A204.1 (cell line): ENCODE data around the gene MAP3K20.

Experiments
- FAIRE-seq: peaks from 2 replicates; lab custom pipeline; 2012; peaks lifted over from hg19 to GRCh38; lab: Jason Lieb, UNC

Gene MAP3K20

DNA sequence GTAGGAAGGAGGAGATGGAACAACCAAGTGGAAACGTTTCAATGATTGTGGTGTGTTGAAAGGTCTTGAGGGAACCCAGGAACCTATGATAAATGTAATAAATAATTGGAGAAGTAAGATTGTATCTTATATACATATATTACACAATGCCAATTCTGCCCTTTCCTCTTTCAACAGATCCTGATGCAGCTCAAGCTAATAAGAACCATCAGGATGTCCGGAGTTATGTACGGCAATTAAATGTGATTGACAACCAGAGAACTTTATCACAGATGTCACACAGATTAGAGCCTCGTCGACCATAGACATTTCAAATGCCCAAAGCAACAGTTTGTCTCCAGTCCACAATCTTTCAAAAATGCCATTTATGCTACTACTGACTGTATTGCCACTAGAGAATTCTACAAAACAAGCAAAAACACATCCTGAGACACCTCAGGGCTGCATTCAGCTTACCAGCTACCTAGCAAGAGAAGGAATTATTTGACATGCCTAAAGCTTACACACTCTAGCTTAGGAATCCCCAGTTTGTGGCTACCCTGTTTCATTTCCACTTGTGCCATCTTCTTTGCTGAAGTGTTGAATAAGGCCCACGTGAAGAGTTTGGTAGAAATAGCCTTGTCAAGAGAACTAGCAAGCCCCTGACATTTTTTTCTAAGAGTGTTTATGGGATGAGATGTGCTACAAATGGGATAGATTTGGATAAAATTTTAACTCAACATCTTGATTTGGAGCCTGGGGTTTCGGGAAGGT, 24.0 kb upstream of the MAP3K20 start:
- FAIRE-seq: no peak

DNA sequence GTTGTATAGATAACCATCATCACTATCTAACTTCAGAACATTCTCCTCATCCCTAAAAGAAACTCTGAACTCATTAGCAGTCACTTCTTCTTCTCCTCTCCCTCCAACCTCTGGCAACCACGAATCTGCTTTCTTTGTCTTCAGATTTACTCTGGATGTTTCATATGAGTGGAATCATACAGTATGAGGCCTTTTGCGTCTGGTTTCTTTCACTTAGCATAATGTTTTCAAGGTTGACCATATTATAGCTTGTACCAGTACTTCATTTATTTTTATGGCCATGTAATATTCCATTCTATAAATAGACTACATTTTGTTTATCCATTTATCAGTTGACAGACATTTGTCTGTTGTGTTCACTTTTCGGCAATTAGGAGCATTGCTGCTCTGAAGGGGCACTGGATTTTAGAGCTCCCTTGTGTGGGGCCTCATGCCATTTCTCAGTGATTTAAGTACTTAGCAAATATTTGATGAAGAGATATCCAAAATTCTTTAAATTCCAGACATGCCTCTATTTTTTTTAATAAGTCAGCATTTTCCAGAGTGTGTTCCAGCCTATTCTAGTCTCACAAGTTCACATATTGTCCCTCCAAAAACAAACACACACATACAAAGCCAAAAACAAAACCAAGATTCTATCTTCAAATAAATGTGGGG, 22.5 kb upstream of the MAP3K20 start:
- no peak for FAIRE-seq

DNA sequence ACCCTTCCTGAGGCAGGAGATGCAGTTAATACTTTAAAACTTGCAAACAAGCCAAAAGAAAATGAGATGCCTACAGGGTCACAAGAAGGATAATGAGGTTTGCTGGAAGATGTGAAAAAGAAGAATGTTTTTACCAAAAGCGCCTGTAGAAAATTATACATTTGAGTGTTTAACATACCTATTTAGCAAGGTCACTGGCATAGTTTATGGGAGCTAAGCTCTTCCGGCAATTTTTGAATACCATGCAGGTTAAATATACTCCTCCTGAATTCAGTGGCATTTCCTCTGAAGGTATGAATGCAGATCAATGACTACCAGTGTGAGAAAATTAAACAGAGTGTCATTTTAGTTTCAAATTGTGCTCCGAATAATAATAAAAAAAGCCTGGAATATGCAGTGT, 21.2 kb upstream of the MAP3K20 start:
- FAIRE-seq: no peak

- FAIRE-seq: no peak
These were observed 18.8 kb upstream of the MAP3K20 start for GRCh38 chr2:173056705-173057364.

GRCh38 chr2:173058097-173058496, 17.5 kb upstream of the MAP3K20 start:
- no peak for FAIRE-seq

GRCh38 chr2:173058673-173059072, 17.0 kb upstream of the MAP3K20 start:
- FAIRE-seq: no peak

GRCh38 chr2:173059292-173059691, 16.4 kb upstream of the MAP3K20 start:
- FAIRE-seq: no peak

DNA sequence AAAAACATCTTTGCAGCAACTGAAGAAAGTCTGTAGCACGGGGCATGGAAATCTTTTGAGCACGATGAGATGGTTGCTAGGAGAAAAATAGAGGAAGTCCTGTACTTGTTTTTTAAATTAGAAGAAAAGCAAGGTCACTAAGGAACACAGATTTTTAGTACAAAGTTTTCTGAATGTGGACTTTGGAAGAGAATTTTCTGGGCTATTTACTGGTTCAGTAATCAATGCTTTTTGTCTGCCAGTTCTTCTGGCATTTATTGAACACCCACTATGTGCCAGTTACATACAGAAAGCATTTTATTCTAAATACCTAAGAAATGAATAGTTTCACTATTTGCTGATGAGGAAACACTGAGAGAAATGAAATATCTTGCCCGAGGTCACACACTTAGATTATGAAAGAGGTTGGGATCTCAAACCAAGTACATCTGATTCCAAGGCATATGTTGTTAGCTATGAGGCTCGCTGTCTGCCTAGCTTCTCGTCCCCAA, 15.6 kb upstream of the MAP3K20 start:
- no peak for FAIRE-seq

GRCh38 chr2:173062801-173063200, 12.8 kb upstream of the MAP3K20 start:
- no peak for FAIRE-seq

GRCh38 chr2:173064151-173064805, 11.4 kb upstream of the MAP3K20 start:
- FAIRE-seq: no peak

DNA sequence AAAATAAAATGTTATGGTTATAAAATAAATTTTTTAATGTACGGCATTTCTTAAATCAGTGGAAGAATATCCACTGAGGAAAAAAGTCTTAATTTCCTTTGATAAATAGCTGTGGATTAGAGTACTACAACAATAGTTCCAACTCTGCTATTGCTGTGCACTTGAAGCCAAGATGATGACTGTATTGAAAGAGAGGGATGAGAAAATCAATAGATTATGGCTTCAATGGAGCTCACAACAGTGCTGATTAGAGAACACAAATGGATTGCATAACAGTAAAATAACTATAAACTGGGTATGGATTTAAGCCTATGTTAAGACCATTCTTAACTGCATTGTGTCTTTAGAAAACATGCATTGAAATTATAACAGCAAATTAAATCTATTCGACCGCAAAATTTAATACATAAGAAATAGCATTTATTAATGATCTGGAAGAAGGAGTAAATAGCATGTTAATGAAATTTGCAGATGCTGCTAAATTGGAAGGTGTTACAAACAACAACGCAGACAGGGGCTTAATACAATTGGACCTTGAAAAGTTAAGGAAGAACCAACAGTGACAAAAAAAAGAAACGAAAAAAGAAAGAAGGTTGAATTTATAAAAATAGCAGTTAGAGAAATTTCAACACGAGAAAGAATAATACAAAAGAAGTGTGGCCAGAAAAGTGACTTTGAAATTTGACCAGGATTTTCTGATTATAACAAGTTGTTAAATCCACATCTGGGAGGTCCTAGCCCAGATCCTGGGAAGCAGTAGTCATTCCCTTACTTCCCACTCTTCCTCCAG, 8.6 kb upstream of the MAP3K20 start:
- FAIRE-seq: no peak

DNA sequence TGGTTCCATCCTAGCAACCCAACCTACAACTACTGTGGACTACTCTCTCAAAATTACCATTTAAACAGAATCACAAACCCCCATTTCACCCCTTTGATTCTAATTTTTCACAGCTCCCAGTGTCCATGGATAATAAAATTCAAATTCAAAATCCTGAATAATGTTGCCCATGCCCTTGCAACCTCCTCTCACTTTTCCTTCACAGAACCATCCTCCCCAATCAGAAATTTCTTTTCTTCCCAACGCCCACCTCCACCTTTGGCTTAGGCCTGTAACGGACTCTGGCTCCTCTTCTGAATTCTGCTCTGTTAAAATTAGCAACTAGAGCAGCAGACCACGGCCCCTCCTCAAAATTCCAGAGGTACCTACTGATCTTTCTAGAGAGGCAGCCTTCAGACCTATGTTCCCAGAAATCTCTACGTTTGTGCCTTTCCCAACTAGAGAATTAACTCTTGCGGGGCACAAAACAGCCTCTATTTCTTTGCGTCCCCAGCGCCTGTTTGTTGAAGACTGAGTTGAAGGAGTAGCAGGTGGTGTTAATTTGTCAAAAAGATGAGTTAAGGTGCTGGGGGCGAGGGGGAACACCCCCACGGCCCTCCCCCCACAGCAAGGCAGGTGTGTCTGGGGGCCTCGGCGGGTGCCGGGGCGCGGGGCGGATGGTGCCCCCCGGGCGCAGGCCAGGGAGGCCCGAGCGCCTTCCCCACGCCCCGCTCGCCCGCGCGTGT, 428 bp upstream of the MAP3K20 start:
- FAIRE-seq: no peak

GRCh38 chr2:173076581-173077345, 1.1 kb downstream of the MAP3K20 start:
- no peak for FAIRE-seq

DNA sequence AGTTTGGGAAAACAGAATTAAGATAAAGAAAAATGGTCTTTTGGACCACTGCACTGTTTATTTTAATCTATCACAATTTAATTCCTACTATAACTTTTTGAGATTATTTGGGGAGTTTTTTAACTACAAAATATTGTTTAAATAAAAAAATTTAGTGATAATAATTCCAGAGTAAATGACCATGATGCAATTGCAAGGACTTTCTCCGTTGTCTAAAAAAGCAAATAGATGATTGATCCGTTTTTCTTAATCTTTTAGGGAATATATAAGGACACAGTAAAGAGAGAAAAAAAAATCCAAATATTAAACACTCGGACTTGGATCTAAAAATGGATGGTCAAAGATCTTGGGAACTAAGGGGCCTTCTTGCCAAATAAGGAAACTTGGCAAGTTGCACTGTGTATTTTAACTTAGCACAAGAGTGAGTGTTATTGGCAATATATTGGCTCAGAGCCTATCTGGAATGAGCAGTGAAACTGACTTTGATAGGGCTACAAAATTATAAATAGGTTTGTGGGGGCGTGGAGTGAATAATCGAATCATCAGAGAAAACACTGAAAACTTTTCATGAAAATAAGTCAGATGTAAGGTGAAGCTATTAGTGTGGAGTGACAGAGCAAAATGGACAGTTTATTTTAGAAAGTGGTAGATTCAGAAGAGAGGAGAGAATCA, 2.0 kb downstream of the MAP3K20 start:
- no peak for FAIRE-seq

- FAIRE-seq: no peak
These were observed 3.5 kb downstream of the MAP3K20 start for GRCh38 chr2:173079141-173079540.

DNA sequence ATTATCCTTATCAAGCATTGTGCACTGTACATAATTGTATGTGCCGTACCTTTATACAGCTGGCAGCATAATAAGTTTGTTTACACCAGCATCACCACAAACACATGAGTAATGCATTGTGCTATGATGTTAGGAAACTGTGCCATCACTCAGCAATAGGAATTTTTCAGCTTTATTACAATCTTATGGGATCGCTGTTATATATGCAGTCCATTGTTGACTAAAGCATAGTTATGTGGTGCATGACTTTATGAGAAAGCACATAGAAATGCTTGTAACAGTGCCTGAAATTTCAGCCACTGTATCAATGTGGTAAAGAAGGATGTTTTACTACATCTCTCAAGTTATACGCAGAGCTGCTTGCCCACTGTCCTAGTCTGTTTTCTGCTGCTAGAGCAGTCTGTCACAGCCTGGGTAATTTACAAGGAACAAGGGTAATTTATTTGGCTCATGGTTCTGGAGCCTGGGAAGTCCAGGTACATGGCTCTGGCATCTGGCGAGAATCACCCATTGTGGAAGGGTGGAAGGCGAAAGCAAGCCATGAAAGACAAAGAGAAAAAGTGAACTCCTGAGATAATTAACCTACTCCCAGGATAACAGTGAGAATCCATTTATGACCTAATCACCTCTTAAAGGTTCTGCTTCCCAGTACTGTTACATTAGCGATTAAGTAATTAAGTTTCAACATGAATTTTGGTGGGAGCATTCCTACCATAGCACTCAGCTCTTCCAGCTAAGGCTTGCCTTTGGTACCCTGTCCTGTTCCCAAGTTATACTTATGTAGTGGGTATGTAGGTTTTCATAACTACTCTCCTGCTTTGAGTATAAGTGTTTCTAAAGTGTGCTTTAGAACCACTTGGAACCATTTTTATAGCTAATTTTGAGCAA, 4.6 kb downstream of the MAP3K20 start:
- no peak for FAIRE-seq

DNA sequence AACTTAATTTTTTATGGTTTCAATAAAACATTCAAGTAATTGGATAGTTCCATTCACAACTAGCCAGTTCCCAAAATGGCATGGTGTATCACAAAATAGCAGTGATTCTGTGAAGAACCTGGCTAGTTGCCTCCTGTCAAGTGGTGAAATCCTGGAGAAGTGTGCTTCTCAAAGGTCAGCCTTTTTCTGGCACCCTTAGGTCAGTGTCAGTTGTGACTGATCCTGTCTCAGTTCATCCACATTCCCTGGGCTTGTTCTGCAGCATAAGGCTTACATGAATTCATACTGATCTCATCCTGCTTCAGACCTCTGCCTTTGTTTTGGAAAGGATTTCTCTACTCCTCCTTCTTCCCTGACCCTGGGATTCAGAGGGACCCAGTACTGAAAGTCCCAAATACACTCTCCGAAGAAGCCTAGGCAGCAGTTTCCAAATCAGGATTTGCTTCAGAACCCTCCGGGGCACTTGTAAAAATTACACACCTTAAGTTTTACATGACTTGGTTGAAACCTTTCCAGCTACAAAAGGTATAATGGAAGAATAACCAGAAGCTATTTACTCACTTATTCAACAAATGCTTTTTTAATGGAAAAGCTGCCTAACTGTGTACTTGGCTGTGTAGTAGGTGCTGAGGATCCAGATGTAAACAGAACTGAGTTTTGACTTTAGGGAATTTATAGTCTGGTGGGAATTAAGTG, 11.0 kb downstream of the MAP3K20 start:
- FAIRE-seq: no peak

- no peak for FAIRE-seq
These were observed 11.6 kb downstream of the MAP3K20 start for GRCh38 chr2:173087214-173087581.
